A549 (cell line): Measurements from ENCODE around the gene MYBPC1. TPM values are rescaled to one million over a fixed set of nuclear protein-coding genes. Genes with fewer than 3 reads are reported as not detected.
"Not testable (repeated sequence)": the region's sequence is repeated elsewhere in the genome, so short reads cannot be mapped to it uniquely, and the experiment has no call there.

Experiments used
- ATAC-seq, 2 experiments: fragments of 200-7000 bp in 1 of 2; fragments of >200 bp in 1 of 2; cut with Nextera tagmentation in 1 of 2; cut with Tn5 transposase in 1 of 2; 3 replicates each; pipeline versions ENCODE4 v1.8.0 to v1.9.1; 2018 to 2020; ENCODE audit warnings: mild to moderate bottlenecking in 1 of 2, moderate library complexity in 1 of 2
- CTCF ChIA-PET: fragments of 300-600 bp; sonication (Branson Sonifier 250); formaldehyde crosslinking; extraction: SDS; loops from one replicate; lab custom pipeline; 2021; ENCODE audit warnings: antibody characterized with exemption, inconsistent platforms; lab: Yijun Ruan, JAX
- POLR2A ChIA-PET: fragments of 350-600 bp; formaldehyde crosslinking; extraction: SDS; loops from one replicate; lab custom pipeline; 2021; ENCODE audit warnings: antibody characterized with exemption, inconsistent platforms; lab: Yijun Ruan, JAX
- DNase-seq, 2 experiments: peaks; one replicate each; pipeline versions ENCODE4 v3.0.0 to v3.0.0-alpha.2; 2011 to 2016; ENCODE audit warnings: low read depth in 1 of 2, low spot score in 1 of 2
- FAIRE-seq: peaks from 2 replicates; lab custom pipeline; 2011; peaks lifted over from hg19 to GRCh38; lab: Jason Lieb, UNC
- H3K27ac ChIP-seq, 2 experiments: fragments of >200 bp; sonication (Bioruptor Twin); formaldehyde crosslinking; 3 replicates each; pipeline ENCODE4 v1.5.1; 2016 to 2017
- H3K4me1 ChIP-seq: fragments of >200 bp; sonication (Bioruptor Twin); formaldehyde crosslinking; 3 replicates; pipeline ENCODE4 v1.6.1; 2016
- H3K4me2 ChIP-seq: fragments of >200 bp; sonication (Bioruptor Twin); formaldehyde crosslinking; 3 replicates; pipeline ENCODE4 v1.6.1; 2016
- H3K4me3 ChIP-seq: fragments of >200 bp; sonication (Bioruptor Twin); formaldehyde crosslinking; 3 replicates; pipeline ENCODE4 v1.5.1; 2016
- H3K9me3 ChIP-seq: fragments of >200 bp; sonication (Bioruptor Twin); formaldehyde crosslinking; 3 replicates; pipeline ENCODE4 v1.6.1; 2016
- BCL3 ChIP-seq: fragments of >200 bp; sonication (Bioruptor Twin); formaldehyde crosslinking; IDR thresholded peaks from 3 replicates; pipeline ENCODE4 v1.6.1; 2016
- BHLHE40 ChIP-seq: IDR thresholded peaks from 2 replicates; pipeline ENCODE4 v1.6.1; 2012; ENCODE audit warnings: low read depth, low read length, inconsistent platforms
- CBX8 ChIP-seq: fragments of 200-600 bp; sonication (generic); IDR thresholded peaks from 2 replicates; pipeline ENCODE4 v1.6.1; 2016
- CHD2 ChIP-seq: fragments of 150-350 bp; IDR thresholded peaks from 2 replicates; pipeline ENCODE4 v1.6.1; 2014; ENCODE audit warnings: low read length; ENCODE audit not compliant: partially characterized antibody
- JUN ChIP-seq, 2 experiments: fragments of >200 bp; sonication (Bioruptor Twin); formaldehyde crosslinking; IDR thresholded peaks; 2 replicates in 1 of 2; 3 replicates in 1 of 2; pipeline ENCODE4 v1.6.1; 2016 to 2017
- MAFK ChIP-seq: fragments of 450-650 bp; IDR thresholded peaks from 2 replicates; pipeline ENCODE4 v1.6.1; 2014; ENCODE audit not compliant: partially characterized antibody
- MYC ChIP-seq: IDR thresholded peaks from 2 replicates; pipeline ENCODE4 v1.6.1; 2012; ENCODE audit warnings: mild to moderate bottlenecking, inconsistent platforms, low read length, improper control_type of control experiment, borderline replicate concordance
- NFE2L2 ChIP-seq: fragments of 150-350 bp; conservative IDR thresholded peaks from 2 replicates; pipeline ENCODE4 v1.6.1; 2014; ENCODE audit warnings: low read length
- NR3C1 ChIP-seq: fragments of >200 bp; sonication (Bioruptor Twin); formaldehyde crosslinking; IDR thresholded peaks from 3 replicates; pipeline ENCODE4 v1.6.1; 2017
- RARB ChIP-seq: fragments of 250-450 bp; sonication (Bioruptor Pico); IDR thresholded peaks from 2 replicates; pipeline ENCODE4 v1.8.0; 2021; ENCODE audit warnings: mild to moderate bottlenecking, moderate library complexity
- REST ChIP-seq: fragments of 200-600 bp; sonication (generic); IDR thresholded peaks from 2 replicates; pipeline ENCODE4 v1.6.1; 2016; ENCODE audit warnings: antibody characterized with exemption, mild to moderate bottlenecking, moderate library complexity
- SMC3 ChIP-seq: fragments of >200 bp; sonication (Bioruptor Twin); formaldehyde crosslinking; IDR thresholded peaks from 3 replicates; pipeline ENCODE4 v1.6.1; 2018; ENCODE audit warnings: inconsistent platforms
- SREBF2 ChIP-seq: fragments of 450-650 bp; IDR thresholded peaks from 2 replicates; pipeline ENCODE4 v1.6.1; 2014; ENCODE audit warnings: mild to moderate bottlenecking, moderate library complexity
- WGBS: methylation state at CpG from one replicate; pipeline ENCODE4 v1.1.6; 2017; ENCODE audit errors: missing lambda C conversion rate; 5-methylcytosine and 5-hydroxymethylcytosine counted together
- polyA plus RNA-seq, 4 experiments: library from polyadenylated mRNA; depleted of rRNA in 3 of 4; stranded (reverse); fragments of >200 nt; fragmentation: RNase III in 1 of 4; extraction: RNeasy Plus Mini Kit Qiagen cat#74134 plus additional on column Dnase treatment in 1 of 4; gene quantifications; 2 replicates in 3 of 4; 3 replicates in 1 of 4; pipeline ENCODE4 v1.2.3, GENCODE V29; 2011 to 2017
- TF ChIP-seq, protein P1 (sequence below): fragments of >200 bp; sonication (Bioruptor Twin); formaldehyde crosslinking; IDR thresholded peaks from 3 replicates; pipeline ENCODE4 v1.5.1; 2016
- TF ChIP-seq, protein P2 (sequence below): fragments of 450-650 bp; IDR thresholded peaks from 2 replicates; pipeline ENCODE4 v1.6.1; 2014; ENCODE audit warnings: antibody characterized with exemption

Gene MYBPC1
- polyA plus RNA-seq, 2 of the 4 experiments (the other 2 are of a cell fraction): not detected

GRCh38 chr12:101729842-101730241, 135.1 kb downstream of the MYBPC1 start (continued):
- TF ChIP-seq, protein P1, sequence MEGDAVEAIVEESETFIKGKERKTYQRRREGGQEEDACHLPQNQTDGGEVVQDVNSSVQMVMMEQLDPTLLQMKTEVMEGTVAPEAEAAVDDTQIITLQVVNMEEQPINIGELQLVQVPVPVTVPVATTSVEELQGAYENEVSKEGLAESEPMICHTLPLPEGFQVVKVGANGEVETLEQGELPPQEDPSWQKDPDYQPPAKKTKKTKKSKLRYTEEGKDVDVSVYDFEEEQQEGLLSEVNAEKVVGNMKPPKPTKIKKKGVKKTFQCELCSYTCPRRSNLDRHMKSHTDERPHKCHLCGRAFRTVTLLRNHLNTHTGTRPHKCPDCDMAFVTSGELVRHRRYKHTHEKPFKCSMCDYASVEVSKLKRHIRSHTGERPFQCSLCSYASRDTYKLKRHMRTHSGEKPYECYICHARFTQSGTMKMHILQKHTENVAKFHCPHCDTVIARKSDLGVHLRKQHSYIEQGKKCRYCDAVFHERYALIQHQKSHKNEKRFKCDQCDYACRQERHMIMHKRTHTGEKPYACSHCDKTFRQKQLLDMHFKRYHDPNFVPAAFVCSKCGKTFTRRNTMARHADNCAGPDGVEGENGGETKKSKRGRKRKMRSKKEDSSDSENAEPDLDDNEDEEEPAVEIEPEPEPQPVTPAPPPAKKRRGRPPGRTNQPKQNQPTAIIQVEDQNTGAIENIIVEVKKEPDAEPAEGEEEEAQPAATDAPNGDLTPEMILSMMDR: no peak

GRCh38 chr12:101732318-101732717, 137.5 kb downstream of the MYBPC1 start:
- no peak for ATAC-seq
- TF ChIP-seq CBX8 (no peak), NR3C1 (no peak), NFE2L2 (no peak)
- TF ChIP-seq, protein P2, sequence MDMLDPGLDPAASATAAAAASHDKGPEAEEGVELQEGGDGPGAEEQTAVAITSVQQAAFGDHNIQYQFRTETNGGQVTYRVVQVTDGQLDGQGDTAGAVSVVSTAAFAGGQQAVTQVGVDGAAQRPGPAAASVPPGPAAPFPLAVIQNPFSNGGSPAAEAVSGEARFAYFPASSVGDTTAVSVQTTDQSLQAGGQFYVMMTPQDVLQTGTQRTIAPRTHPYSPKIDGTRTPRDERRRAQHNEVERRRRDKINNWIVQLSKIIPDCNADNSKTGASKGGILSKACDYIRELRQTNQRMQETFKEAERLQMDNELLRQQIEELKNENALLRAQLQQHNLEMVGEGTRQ: no peak
- Histone ChIP-seq H3K4me3 (no peak overlapping the region), H3K4me1 (no peaks in the 10 kb centered on the region), H3K9me3 (no peaks in the 10 kb centered on the region), H3K27ac (no peak overlapping the region), H3K4me2 (no peak overlapping the region)
- WGBS: 89% methylated on average over 1 of the region's 1 CpG
- CTCF ChIA-PET: interaction anchor here (1.1 to 1.5 kb wide), 2 partner anchors 12 to 27 kb away, joined by 3 to 4 read pairs; no protein-coding TSS in a partner anchor
- POLR2A ChIA-PET: no interaction called here
- DNase-seq: no peak
- FAIRE-seq: no peak

GRCh38 chr12:101733166-101733565, 138.4 kb downstream of the MYBPC1 start:
- H3K4me3 ChIP-seq: no peak overlapping the region
- FAIRE-seq: no peak

GRCh38 chr12:101734482-101734881, 139.7 kb downstream of the MYBPC1 start:
- H3K4me1 ChIP-seq, POLR2A ChIA-PET, H3K27ac ChIP-seq, H3K4me2 ChIP-seq, CTCF ChIA-PET, H3K4me3 ChIP-seq, H3K9me3 ChIP-seq, ATAC-seq, FAIRE-seq, DNase-seq: not testable (repeated sequence)
- 90% methylated on average over 5 of the region's 5 CpGs for WGBS

More at GRCh38 chr12:101733166-101733565, 138.4 kb downstream of the MYBPC1 start:
- TF ChIP-seq SMC3: no peak
- TF ChIP-seq MAFK: no peak
- TF ChIP-seq BCL3: no peak
- TF ChIP-seq JUN (IDR thresholded peaks at IDR 0.05): no peak
- TF ChIP-seq CHD2: no peak
- TF ChIP-seq BHLHE40: no peak
- no peak for TF ChIP-seq NR3C1
- TF ChIP-seq, protein P1: no peak
- no peak for TF ChIP-seq RARB
- TF ChIP-seq REST: no peak
- TF ChIP-seq MYC: no peak
- TF ChIP-seq SREBF2: no peak
- TF ChIP-seq CBX8: no peak
- TF ChIP-seq, all 56 proteins: peak for 0
- ATAC-seq (no peak), DNase-seq (no peak)
- 87% methylated on average over 2 of the region's 2 CpGs for WGBS
- H3K4me2 ChIP-seq: no peak overlapping the region
- H3K27ac ChIP-seq: no peak overlapping the region
- ChIA-PET POLR2A (no interaction called here), CTCF (interaction anchor here (1.1 to 1.5 kb wide), 2 partner anchors 11 to 26 kb away, joined by 3 to 4 read pairs; no protein-coding TSS in a partner anchor)
- H3K4me1 ChIP-seq: no peaks in the 10 kb centered on the region
- H3K9me3 ChIP-seq: no peaks in the 10 kb centered on the region
